Measurements from ENCODE around the gene RAB37. TPM values are rescaled to one million over a fixed set of nuclear protein-coding genes. Genes with fewer than 3 reads are reported as not detected.

The RAB37 gene
- total and polyA plus RNA-seq, 2 of the 13 experiments (the other 11 are each of a cell fraction or from before 2014, with no cell fraction given) = 0.91 to 3.7 TPM

DNA sequence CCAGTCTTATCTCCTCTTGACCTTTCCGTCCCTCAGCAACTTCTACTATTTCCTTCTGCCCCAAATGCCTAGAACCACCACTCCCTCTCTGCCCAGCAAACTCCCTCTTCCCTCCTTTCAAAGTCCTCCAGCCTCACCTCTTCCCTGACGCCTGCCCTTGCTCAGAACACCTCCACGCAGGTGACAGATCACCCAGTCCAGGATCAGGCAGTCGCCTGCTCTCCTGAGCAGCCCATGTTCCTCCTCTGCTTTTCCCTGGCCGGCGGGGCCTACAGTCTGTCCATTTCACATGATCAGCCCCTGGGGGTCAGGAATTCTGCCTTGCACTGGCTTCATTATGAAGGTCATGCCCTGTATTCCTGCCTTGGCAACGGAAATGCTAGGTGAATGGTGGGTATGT is 24.8 kb upstream of the RAB37 start:
- no peak overlapping the region for H2AFZ ChIP-seq (ENCODE audit: low read length)
- intact Hi-C loops (cut with micrococcal nuclease; ENCODE audit: unreplicated experiment) (no loop called here), in situ Hi-C loops (cut with HindIII; ENCODE audit: extremely low pct_ligation_motif_present, low pct_unique_long_range_greater_than_20kb) (no loop called here)
- 32% methylated on average over 7 of the region's 7 CpGs for WGBS (ENCODE audit: low lambda C conversion rate)
- ATAC-seq (no peak; the same call in 1 of the 3 replicates), DNase-seq (ENCODE audit: low spot score) (no peak), FAIRE-seq (no peak)
- no peak overlapping the region for H3K4me3 ChIP-seq (replicated peaks in 1 of 3; ENCODE audit: insufficient read depth in 1 of 3, low read depth in 2 of 3, low read length in 3 of 3)
- H3K79me2 ChIP-seq (ENCODE audit: insufficient read depth, low read length) = no peaks in the 10 kb centered on the region
- no peaks in the 10 kb centered on the region for H3K9me3 ChIP-seq (ENCODE audit: low read length)
- CTCF ChIA-PET (ENCODE audit: low intra/inter-chr PET ratio, low total read pairs) = no interaction called here
- no peak overlapping the region for H3K4me2 ChIP-seq (ENCODE audit: low read depth, low read length)
- H3K27ac ChIP-seq (ENCODE audit: extremely low read length, insufficient read depth, low read length) = no peak overlapping the region
- H3K9ac ChIP-seq (ENCODE audit: insufficient read depth, low read depth, low read length) = no peak overlapping the region
- TF ChIP-seq, protein P1, sequence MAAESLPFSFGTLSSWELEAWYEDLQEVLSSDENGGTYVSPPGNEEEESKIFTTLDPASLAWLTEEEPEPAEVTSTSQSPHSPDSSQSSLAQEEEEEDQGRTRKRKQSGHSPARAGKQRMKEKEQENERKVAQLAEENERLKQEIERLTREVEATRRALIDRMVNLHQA (CRISPR knock-in tag; IDR thresholded peaks at IDR 0.05) = no peak
- POLR2A ChIA-PET = no interaction called here
- H3K27me3 ChIP-seq (ENCODE audit: control insufficient read depth in 1 of 2, insufficient read depth in 2 of 2, low read length in 2 of 2) = peaks cover 0 to 37% of the 10 kb centered on the region in 2 experiments; a peak in 4 of 5 replicates
- H4K20me1 ChIP-seq (ENCODE audit: insufficient read depth, low read length) = 0 out of 2 replicates have a peak, but pooled peaks cover 4% of the 10 kb centered on the region
- BruUV-seq (replicated peaks) = no TSS peak
- H3K36me3 ChIP-seq (replicated peaks in 1 of 2; ENCODE audit: control insufficient read depth in 1 of 2, insufficient read depth in 2 of 2, low read length in 2 of 2) = no peaks in the 10 kb centered on the region
- H3K4me1 ChIP-seq (ENCODE audit: insufficient read depth, low read length) = peaks cover 26% of the 10 kb centered on the region

DNA sequence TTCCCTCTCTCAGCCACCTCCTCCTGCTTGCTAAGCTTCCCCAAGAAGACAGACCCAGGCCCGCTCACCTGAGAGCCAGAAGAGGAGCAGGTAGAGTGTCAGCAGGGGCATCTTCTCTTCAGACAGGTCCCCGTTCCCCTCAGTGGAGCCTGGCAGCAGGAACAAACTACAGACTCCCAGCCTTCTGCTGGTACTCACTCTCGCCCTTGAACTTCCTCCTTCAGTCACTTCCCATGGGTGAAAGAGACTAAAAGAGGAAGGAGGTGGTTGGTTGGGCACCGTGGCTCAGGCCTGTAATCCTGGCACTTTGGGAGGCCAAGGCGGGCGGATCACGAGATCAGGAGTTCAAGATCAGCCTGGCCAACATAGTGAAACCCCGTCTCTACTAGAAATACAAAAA is 24.3 kb upstream of the RAB37 start, which contains the start of gene CD300LF:
Gene CD300LF (minus strand): TSS at position 168 of the 400 bp plus-strand sequence. CDS start 57 bp downstream, at position 111.
- Histone ChIP-seq H3K9ac (ENCODE audit: insufficient read depth, low read depth, low read length) (no peak within 1 kb of the TSS), H3K4me1 (ENCODE audit: insufficient read depth, low read length) (peaks cover 26% of the 10 kb centered on the region), H3K36me3 (replicated peaks in 1 of 2; ENCODE audit: control insufficient read depth in 1 of 2, insufficient read depth in 2 of 2, low read length in 2 of 2) (no peaks in the 10 kb centered on the region), H3K27me3 (ENCODE audit: control insufficient read depth in 1 of 2, insufficient read depth in 2 of 2, low read length in 2 of 2) (peaks cover under 1 to 38% of the 10 kb centered on the region in 2 experiments; a peak in 4 of 5 replicates), H3K9me3 (ENCODE audit: low read length) (no peaks in the 10 kb centered on the region), H4K20me1 (ENCODE audit: insufficient read depth, low read length) (0 out of 2 replicates have a peak, but pooled peaks cover 4% of the 10 kb centered on the region), H3K4me2 (ENCODE audit: low read depth, low read length) (no peak within 1 kb of the TSS), H3K4me3 (replicated peaks in 1 of 3; ENCODE audit: insufficient read depth in 1 of 3, low read depth in 2 of 3, low read length in 3 of 3) (no peak within 1 kb of the TSS), H3K79me2 (ENCODE audit: insufficient read depth, low read length) (no peaks in the 10 kb centered on the region), H2AFZ (ENCODE audit: low read length) (no peak within 1 kb of the TSS), H3K27ac (ENCODE audit: extremely low read length, insufficient read depth, low read length) (no peak within 1 kb of the TSS)
- DNase-seq (ENCODE audit: low spot score) (no peak), ATAC-seq (no peak), FAIRE-seq (no peak)
- no TSS peak for BruUV-seq (replicated peaks)
- POLR2A ChIA-PET = no interaction called here
- CTCF ChIA-PET (ENCODE audit: low intra/inter-chr PET ratio, low total read pairs) = no interaction called here
- no peak for TF ChIP-seq ZNF234 (CRISPR knock-in tag; conservative IDR thresholded peaks at IDR 0.05)
- no peak for TF ChIP-seq ZNF274 (CRISPR knock-in tag; IDR thresholded peaks at IDR 0.05)
- no peak for TF ChIP-seq KAT8 (CRISPR knock-in tag; IDR thresholded peaks at IDR 0.05)
- no peak for TF ChIP-seq RFXAP (CRISPR knock-in tag; IDR thresholded peaks at IDR 0.05; ENCODE audit: borderline replicate concordance)
- TF ChIP-seq ZNF251 (CRISPR knock-in tag; IDR thresholded peaks at IDR 0.05) = no peak
- no peak for TF ChIP-seq AHR (CRISPR knock-in tag; IDR thresholded peaks at IDR 0.05)
- TF ChIP-seq, protein P2, sequence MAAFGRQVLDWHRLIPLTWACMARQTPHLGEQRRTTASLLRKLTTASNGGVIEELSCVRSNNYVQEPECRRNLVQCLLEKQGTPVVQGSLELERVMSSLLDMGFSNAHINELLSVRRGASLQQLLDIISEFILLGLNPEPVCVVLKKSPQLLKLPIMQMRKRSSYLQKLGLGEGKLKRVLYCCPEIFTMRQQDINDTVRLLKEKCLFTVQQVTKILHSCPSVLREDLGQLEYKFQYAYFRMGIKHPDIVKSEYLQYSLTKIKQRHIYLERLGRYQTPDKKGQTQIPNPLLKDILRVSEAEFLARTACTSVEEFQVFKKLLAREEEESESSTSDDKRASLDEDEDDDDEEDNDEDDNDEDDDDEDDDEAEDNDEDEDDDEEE (CRISPR knock-in tag; IDR thresholded peaks at IDR 0.05) = no peak
- no peak for TF ChIP-seq BRD4 (CRISPR knock-in tag; IDR thresholded peaks at IDR 0.05)
- no peak for TF ChIP-seq SAP130 (CRISPR knock-in tag; IDR thresholded peaks at IDR 0.05; ENCODE audit: low read depth)
- no peak for TF ChIP-seq ZNF121 (CRISPR knock-in tag; IDR thresholded peaks at IDR 0.05)
- TF ChIP-seq TCF7 (IDR thresholded peaks at IDR 0.05; ENCODE audit: low read depth) = no peak
- TF ChIP-seq, protein P3, sequence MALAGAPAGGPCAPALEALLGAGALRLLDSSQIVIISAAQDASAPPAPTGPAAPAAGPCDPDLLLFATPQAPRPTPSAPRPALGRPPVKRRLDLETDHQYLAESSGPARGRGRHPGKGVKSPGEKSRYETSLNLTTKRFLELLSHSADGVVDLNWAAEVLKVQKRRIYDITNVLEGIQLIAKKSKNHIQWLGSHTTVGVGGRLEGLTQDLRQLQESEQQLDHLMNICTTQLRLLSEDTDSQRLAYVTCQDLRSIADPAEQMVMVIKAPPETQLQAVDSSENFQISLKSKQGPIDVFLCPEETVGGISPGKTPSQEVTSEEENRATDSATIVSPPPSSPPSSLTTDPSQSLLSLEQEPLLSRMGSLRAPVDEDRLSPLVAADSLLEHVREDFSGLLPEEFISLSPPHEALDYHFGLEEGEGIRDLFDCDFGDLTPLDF (CRISPR knock-in tag; IDR thresholded peaks at IDR 0.05) = no peak
- TF ChIP-seq ERF (CRISPR knock-in tag; IDR thresholded peaks at IDR 0.05) = no peak
- TF ChIP-seq ZNF605 (CRISPR knock-in tag; IDR thresholded peaks at IDR 0.05) = no peak
- WGBS (ENCODE audit: low lambda C conversion rate) = 62% methylated on average over 8 of the region's 8 CpGs
- intact Hi-C loops (cut with micrococcal nuclease; ENCODE audit: unreplicated experiment) (no loop called here), in situ Hi-C loops (cut with HindIII; ENCODE audit: extremely low pct_ligation_motif_present, low pct_unique_long_range_greater_than_20kb) (no loop called here)

Measured in HepG2 (cell line).